Liver (tissue), 3 donors: ENCODE results near the gene TXNDC17.

Experiments used
- CTCF ChIP-seq: fragments of 150-350 bp; IDR thresholded peaks from 2 replicates; pipeline ENCODE4 v1.5.1; 2017; ENCODE audit warnings: improper control_type of control experiment, low read depth, low read length; ENCODE audit not compliant: missing input control
- RAD21 ChIP-seq, 2 donors: IDR thresholded peaks; 2 replicates each; pipeline ENCODE4 v1.6.1; 2016; ENCODE audit warnings: antibody characterized with exemption in 2 of 2, mild to moderate bottlenecking in 2 of 2
- REST ChIP-seq: IDR thresholded peaks from 2 replicates; pipeline ENCODE4 v1.6.1; 2016; ENCODE audit warnings: antibody characterized with exemption, mild to moderate bottlenecking
- SP1 ChIP-seq: IDR thresholded peaks from 2 replicates; pipeline ENCODE4 v1.6.1; 2018; ENCODE audit warnings: antibody characterized with exemption, mild to moderate bottlenecking
- YY1 ChIP-seq: IDR thresholded peaks from 2 replicates; pipeline ENCODE4 v1.6.1; 2016; ENCODE audit warnings: antibody characterized with exemption, mild to moderate bottlenecking
- donor health status: healthy.
- donor health status: healthy.

- no peak for TF ChIP-seq SP1
- TF ChIP-seq YY1: no peak
- no peak for TF ChIP-seq CTCF
- TF ChIP-seq RAD21 (IDR thresholded peaks at IDR 0.05): no peak
- TF ChIP-seq REST: no peak
Measured at GRCh38 chr17:6596081-6596480, 44.8 kb upstream of the TXNDC17 start.
